A673 (cell line): ENCODE results near the gene AGPAT2.

ENCODE experiments used
- EZH2 ChIP-seq: fragments of 200-600 bp; sonication (generic); IDR thresholded peaks from 2 replicates; pipeline ENCODE4 v1.6.1; 2017; ENCODE audit warnings: borderline replicate concordance, low read depth, mild to moderate bottlenecking, mixed read lengths, antibody characterized with exemption, low read length; ENCODE audit not compliant: poor library complexity, severe bottlenecking
- TF ChIP-seq, protein P1 (sequence below): fragments of 300-800, 200-600 bp; sonication (generic); conservative IDR thresholded peaks from 2 replicates; pipeline ENCODE4 v1.5.1; 2017; ENCODE audit warnings: low read depth, mild to moderate bottlenecking, antibody characterized with exemption, low read length, moderate library complexity, mixed read lengths

DNA sequence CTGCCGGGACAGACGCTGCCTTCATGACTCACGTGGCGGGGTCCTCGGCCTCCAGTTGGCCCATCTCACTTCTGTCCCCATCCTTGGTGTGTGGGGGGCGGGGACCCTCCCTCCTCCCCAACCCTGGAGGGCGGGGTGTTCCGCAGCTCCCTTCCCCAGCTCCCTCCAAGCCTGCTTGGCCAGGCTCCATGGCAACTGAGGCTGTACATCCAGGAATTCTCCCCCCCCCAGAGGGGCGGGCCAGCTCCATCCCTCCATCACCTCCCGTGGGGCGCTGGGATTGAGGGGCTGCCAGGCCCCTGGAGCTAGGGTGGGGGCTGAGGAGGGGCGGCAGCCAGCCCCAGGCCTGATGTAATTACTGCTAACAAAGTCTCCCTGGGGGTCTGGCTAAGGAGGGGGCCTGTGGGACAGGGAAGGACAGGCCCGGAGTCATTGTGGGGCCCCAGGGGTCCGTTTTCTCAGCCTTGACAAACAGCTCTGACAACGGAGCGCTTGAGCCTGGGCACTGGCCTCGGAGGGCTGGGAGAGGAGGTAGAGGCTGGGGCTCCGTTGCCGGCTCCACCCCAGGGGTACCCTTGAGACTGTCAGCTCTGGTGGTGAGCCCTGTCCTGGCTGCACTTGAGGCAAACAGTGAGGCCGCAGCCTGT lies 33.1 kb upstream of the AGPAT2 start:
- TF ChIP-seq EZH2 = no peak
- TF ChIP-seq, protein P1, sequence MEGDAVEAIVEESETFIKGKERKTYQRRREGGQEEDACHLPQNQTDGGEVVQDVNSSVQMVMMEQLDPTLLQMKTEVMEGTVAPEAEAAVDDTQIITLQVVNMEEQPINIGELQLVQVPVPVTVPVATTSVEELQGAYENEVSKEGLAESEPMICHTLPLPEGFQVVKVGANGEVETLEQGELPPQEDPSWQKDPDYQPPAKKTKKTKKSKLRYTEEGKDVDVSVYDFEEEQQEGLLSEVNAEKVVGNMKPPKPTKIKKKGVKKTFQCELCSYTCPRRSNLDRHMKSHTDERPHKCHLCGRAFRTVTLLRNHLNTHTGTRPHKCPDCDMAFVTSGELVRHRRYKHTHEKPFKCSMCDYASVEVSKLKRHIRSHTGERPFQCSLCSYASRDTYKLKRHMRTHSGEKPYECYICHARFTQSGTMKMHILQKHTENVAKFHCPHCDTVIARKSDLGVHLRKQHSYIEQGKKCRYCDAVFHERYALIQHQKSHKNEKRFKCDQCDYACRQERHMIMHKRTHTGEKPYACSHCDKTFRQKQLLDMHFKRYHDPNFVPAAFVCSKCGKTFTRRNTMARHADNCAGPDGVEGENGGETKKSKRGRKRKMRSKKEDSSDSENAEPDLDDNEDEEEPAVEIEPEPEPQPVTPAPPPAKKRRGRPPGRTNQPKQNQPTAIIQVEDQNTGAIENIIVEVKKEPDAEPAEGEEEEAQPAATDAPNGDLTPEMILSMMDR = no peak
